Activated T-helper 2 cell treated with anti-CD3 and anti-CD28 coated beads, Interferon-gamma antibody, Interleukin-2, Interleukin-4, amounts not matched to agents 10 μg/mL and 5 μg/mL and 100 μg/mL, durations not matched to agents 14 hours and 24 hours and 36 hours (primary cell): ENCODE data around the gene CHSY3. TPM values are rescaled to one million over a fixed set of nuclear protein-coding genes. Genes with fewer than 3 reads are reported as not detected.

Source experiments
- DNase-seq: peaks from one replicate; pipeline ENCODE4 v3.0.0; 2021; ENCODE audit warnings: low spot score
- H3K27ac Mint-ChIP-seq: one replicate; pipeline ENCODE4 v1.8.0; 2021; ENCODE audit warnings: mixed read lengths
- H3K27me3 Mint-ChIP-seq: one replicate; pipeline ENCODE4 v1.8.0; 2021; ENCODE audit warnings: low read depth, mixed read lengths
- H3K36me3 Mint-ChIP-seq: one replicate; pipeline ENCODE4 v1.8.0; 2021; ENCODE audit warnings: low read depth, mixed read lengths
- H3K4me1 Mint-ChIP-seq: one replicate; pipeline ENCODE4 v1.8.0; 2021; ENCODE audit warnings: low read depth, mixed read lengths
- H3K4me3 Mint-ChIP-seq: one replicate; pipeline ENCODE4 v1.8.0; 2021; ENCODE audit warnings: low read depth, mild to moderate bottlenecking, moderate library complexity, mixed read lengths
- H3K9me3 Mint-ChIP-seq: one replicate; pipeline ENCODE4 v1.8.0; 2021; ENCODE audit warnings: mixed read lengths
- intact Hi-C: fragments of 100-400 bp; cut with micrococcal nuclease; formaldehyde crosslinking; loops from one replicate; pipeline ENCODE4 v1.15.1; 2023
- total RNA-seq: library from RNA; stranded (reverse); gene quantifications from 2 replicates; pipeline ENCODE4 v1.2.3, GENCODE V29; 2022

The CHSY3 gene
- total RNA-seq, 1 donor from 2014 or later = not detected

DNA sequence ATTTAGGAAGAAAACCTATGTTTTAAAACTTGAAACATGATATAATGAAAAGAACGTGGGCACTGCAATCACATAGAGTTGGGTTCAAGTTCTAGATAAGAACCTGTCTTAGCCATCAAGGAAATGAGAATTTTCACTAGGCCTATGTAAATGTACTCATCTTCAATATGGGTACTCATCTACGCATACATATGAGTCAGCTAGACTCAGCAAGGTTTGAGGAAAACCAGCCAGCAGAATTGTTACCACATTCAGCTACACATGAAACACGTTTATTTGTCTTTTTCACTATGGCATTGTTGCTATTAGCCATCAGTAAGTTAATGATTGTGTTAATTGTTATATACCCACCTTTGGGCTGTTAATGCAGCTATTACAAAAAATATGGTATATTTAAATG lies 146.3 kb downstream of the CHSY3 start:
- intact Hi-C loops = no loop called here
- no peak overlapping the region for H3K4me3 Mint-ChIP-seq
- no peaks in the 10 kb centered on the region for H3K4me1 Mint-ChIP-seq

DNA sequence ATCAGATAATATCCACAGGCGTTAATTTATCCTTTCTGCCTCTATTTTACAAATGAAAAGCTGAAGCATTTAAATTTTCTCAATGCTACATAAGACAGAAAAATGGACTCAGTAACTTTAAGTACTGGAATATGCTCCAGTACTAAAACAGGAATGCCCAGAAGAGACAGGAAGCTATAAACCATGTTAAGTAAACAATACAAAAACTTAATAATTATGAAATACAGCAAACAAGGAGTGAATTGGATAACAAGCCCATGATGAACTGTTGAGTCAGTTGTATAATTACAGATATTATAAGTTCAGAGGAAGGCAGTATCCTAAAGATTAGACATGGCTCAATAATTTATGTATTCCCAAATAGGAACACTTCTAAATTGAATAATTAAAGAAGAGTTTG lies 148.5 kb downstream of the CHSY3 start:
- Mint-ChIP-seq H3K4me1 (no peaks in the 10 kb centered on the region), H3K36me3 (no peaks in the 10 kb centered on the region), H3K9me3 (no peaks in the 10 kb centered on the region), H3K4me3 (no peak overlapping the region), H3K27ac (no peak overlapping the region), H3K27me3 (no peaks in the 10 kb centered on the region)
- DNase-seq = no peak
- intact Hi-C loops = no loop called here

More for the DNA sequence above, 146.3 kb downstream of the CHSY3 start:
- Mint-ChIP-seq H3K9me3 (no peaks in the 10 kb centered on the region), H3K27me3 (no peaks in the 10 kb centered on the region), H3K27ac (no peak overlapping the region), H3K36me3 (no peaks in the 10 kb centered on the region)
- no peak for DNase-seq

GRCh38 chr5:130055572-130055971 lies 151.3 kb downstream of the CHSY3 start:
- Mint-ChIP-seq H3K36me3 (no peaks in the 10 kb centered on the region), H3K4me3 (no peak overlapping the region), H3K27me3 (no peaks in the 10 kb centered on the region), H3K9me3 (no peaks in the 10 kb centered on the region), H3K27ac (no peak overlapping the region), H3K4me1 (no peaks in the 10 kb centered on the region)
- intact Hi-C loops = no loop called here
- no peak for DNase-seq

DNA sequence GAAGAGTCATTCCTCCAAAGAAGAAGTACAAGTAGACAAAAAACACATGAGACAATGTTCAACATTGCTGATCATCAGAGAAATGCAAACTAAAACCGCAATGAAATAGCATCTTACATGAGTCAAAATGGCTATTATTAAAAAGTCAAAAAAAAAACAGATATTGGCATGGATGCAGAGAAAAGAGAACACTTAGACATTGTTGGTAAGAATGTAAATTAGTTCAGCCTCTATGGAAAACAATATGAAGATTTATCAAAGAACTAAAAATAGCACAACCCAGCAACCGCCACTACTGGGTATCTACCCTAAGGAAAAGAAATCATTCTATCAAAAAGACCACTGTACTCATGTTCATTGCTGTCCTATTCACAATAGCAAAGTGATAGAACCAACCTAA lies 157.5 kb downstream of the CHSY3 start:
- Mint-ChIP-seq H3K27me3 (no peaks in the 10 kb centered on the region), H3K36me3 (no peaks in the 10 kb centered on the region), H3K4me1 (no peaks in the 10 kb centered on the region), H3K27ac (no peak overlapping the region), H3K4me3 (no peak overlapping the region), H3K9me3 (no peaks in the 10 kb centered on the region)
- intact Hi-C loops = no loop called here
- no peak for DNase-seq

DNA sequence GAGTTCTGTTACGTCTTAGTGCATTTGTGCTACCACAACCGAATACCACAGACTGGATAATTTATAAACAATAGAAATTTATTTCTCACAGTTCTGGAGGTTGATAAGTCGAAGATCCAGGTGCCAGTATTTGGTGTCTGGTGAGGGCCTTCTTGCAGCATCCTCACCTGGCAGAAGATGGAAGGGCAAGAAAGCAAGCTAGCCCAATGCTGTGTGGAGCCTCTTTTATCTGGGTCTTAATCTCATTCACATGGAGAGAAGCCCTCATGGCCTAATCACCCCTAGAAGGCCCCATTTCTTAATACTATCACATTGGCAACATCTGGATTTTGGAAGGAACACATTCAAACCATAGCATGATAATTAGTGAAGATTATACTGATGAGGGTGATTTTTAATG lies 159.3 kb downstream of the CHSY3 start:
- H3K27ac Mint-ChIP-seq = no peak overlapping the region

GRCh38 chr5:130064484-130064883 lies 160.2 kb downstream of the CHSY3 start:
- no peak overlapping the region for H3K4me3 Mint-ChIP-seq
- H3K4me1 Mint-ChIP-seq = no peaks in the 10 kb centered on the region
- no peak for DNase-seq
- H3K27ac Mint-ChIP-seq = no peak overlapping the region
- no peaks in the 10 kb centered on the region for H3K36me3 Mint-ChIP-seq
- no peaks in the 10 kb centered on the region for H3K9me3 Mint-ChIP-seq
- intact Hi-C loops = no loop called here
- H3K27me3 Mint-ChIP-seq = no peaks in the 10 kb centered on the region

More for the DNA sequence above, 159.3 kb downstream of the CHSY3 start:
- H3K27me3 Mint-ChIP-seq = no peaks in the 10 kb centered on the region
- no peaks in the 10 kb centered on the region for H3K4me1 Mint-ChIP-seq
- no peak for DNase-seq
- intact Hi-C loops = no loop called here
- H3K9me3 Mint-ChIP-seq = no peaks in the 10 kb centered on the region
- no peaks in the 10 kb centered on the region for H3K36me3 Mint-ChIP-seq
- no peak overlapping the region for H3K4me3 Mint-ChIP-seq

- no peaks in the 10 kb centered on the region for H3K27me3 Mint-ChIP-seq
- H3K4me1 Mint-ChIP-seq = no peaks in the 10 kb centered on the region
- intact Hi-C loops = no loop called here
- H3K9me3 Mint-ChIP-seq = no peaks in the 10 kb centered on the region
- DNase-seq = no peak
- no peaks in the 10 kb centered on the region for H3K36me3 Mint-ChIP-seq
- H3K4me3 Mint-ChIP-seq = no peak overlapping the region
- H3K27ac Mint-ChIP-seq = no peak overlapping the region
Measured at GRCh38 chr5:130065617-130066016, 161.4 kb downstream of the CHSY3 start.

- H3K4me3 Mint-ChIP-seq = no peak overlapping the region
- no peak overlapping the region for H3K27ac Mint-ChIP-seq
- no peaks in the 10 kb centered on the region for H3K9me3 Mint-ChIP-seq
- intact Hi-C loops = no loop called here
- DNase-seq = no peak
- no peaks in the 10 kb centered on the region for H3K27me3 Mint-ChIP-seq
- H3K4me1 Mint-ChIP-seq = no peaks in the 10 kb centered on the region
- no peaks in the 10 kb centered on the region for H3K36me3 Mint-ChIP-seq
Measured at GRCh38 chr5:130066644-130067043, 162.4 kb downstream of the CHSY3 start.

DNA sequence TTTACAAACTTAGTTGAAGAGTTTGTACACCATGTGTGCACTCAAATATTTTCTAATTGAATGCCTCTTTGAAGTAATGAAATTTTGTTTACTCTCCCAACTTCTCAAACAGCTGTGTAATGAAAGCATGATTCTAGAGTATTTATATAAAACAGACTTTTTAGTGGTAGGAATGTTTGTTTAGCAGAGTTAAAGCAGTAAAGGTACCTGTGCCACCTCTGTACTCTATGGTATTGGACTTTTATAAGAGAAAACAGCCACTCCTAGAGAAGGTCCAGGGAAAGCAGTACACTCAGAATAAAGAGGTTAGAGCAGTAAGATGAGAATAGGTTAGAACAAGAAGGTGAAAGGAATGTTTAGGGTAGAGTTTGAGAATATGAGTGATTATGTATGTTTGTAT lies 163.1 kb downstream of the CHSY3 start:
- DNase-seq = no peak
- H3K9me3 Mint-ChIP-seq = no peaks in the 10 kb centered on the region
- H3K4me1 Mint-ChIP-seq = no peaks in the 10 kb centered on the region
- no peaks in the 10 kb centered on the region for H3K36me3 Mint-ChIP-seq
- H3K27me3 Mint-ChIP-seq = no peaks in the 10 kb centered on the region
- intact Hi-C loops = no loop called here
- H3K27ac Mint-ChIP-seq = no peak overlapping the region
- H3K4me3 Mint-ChIP-seq = no peak overlapping the region

DNA sequence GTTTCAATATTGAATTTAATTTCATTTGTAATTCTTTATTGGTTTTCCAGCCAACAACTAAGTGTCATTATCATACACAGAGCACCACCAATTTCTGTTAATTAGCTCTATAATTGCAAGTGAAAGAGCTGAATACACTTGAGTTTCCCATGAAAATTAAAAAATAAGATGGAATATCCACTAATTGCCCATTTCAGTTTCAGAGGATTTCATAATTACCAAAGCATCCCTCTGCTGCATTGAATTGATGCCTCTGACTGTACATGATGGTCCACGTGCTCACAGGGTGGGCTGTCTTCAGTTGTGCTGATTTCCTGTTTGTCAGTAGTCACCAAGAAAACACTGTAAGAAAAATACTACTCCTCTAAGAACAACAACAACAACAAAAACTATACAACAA lies 163.8 kb downstream of the CHSY3 start:
- intact Hi-C loops = no loop called here
- Mint-ChIP-seq H3K4me1 (no peaks in the 10 kb centered on the region), H3K27me3 (no peaks in the 10 kb centered on the region), H3K27ac (no peak overlapping the region), H3K9me3 (no peaks in the 10 kb centered on the region), H3K4me3 (no peak overlapping the region), H3K36me3 (no peaks in the 10 kb centered on the region)
- DNase-seq = no peak

DNA sequence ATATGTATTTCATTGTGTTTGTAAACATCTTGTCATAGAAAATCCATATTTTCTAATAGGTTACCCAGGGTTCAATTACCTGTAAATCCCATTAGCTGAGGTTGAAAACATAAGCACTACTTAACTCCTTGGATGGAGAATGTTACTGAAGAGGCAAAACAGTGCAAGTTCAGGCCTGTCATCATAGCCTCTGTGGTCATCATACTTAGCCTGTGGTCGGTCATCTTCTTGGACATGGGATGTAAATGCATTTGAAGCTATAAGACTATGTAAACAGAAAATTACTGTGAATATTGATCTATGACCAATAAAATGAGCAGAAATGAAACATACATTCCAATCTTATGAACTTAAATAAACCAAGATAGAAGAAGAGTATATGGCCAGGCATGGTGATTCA lies 164.7 kb downstream of the CHSY3 start:
- no peak overlapping the region for H3K4me3 Mint-ChIP-seq
- H3K4me1 Mint-ChIP-seq = no peaks in the 10 kb centered on the region
- no peak for DNase-seq
- intact Hi-C loops = no loop called here
- no peak overlapping the region for H3K27ac Mint-ChIP-seq
- no peaks in the 10 kb centered on the region for H3K36me3 Mint-ChIP-seq
- H3K27me3 Mint-ChIP-seq = no peaks in the 10 kb centered on the region
- no peaks in the 10 kb centered on the region for H3K9me3 Mint-ChIP-seq

DNA sequence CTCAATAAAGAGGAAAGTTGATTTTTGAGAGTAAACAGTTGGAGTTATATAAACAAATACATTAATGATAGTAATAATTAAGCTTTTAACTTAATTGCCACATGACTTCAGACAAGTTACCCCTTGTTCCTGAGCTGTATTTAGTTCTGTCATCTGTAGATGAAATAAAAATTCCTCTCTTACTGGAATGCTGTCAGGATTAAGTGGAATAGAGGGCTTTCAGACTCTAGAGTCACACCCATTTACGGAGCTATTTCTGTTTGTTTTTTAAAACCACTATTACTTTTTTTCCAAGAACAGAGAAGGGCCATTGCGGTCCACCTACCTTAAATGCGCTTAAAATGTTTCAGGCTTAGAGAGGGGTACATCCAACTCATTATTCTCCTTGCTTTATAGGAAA lies 170.6 kb downstream of the CHSY3 start:
- Mint-ChIP-seq H3K4me3 (no peak overlapping the region), H3K4me1 (no peaks in the 10 kb centered on the region), H3K9me3 (no peaks in the 10 kb centered on the region), H3K27ac (no peak overlapping the region), H3K27me3 (no peaks in the 10 kb centered on the region), H3K36me3 (no peaks in the 10 kb centered on the region)
- no peak for DNase-seq
- intact Hi-C loops = no loop called here

- H3K27ac Mint-ChIP-seq = no peak overlapping the region
- intact Hi-C loops = no loop called here
- H3K36me3 Mint-ChIP-seq = no peaks in the 10 kb centered on the region
- no peaks in the 10 kb centered on the region for H3K9me3 Mint-ChIP-seq
- H3K4me3 Mint-ChIP-seq = no peak overlapping the region
- H3K4me1 Mint-ChIP-seq = no peaks in the 10 kb centered on the region
- no peaks in the 10 kb centered on the region for H3K27me3 Mint-ChIP-seq
- DNase-seq = no peak
Measured at GRCh38 chr5:130077007-130077406, 172.7 kb downstream of the CHSY3 start.

GRCh38 chr5:130078661-130079060 lies 174.4 kb downstream of the CHSY3 start:
- H3K4me3 Mint-ChIP-seq = no peak overlapping the region
- H3K36me3 Mint-ChIP-seq = no peaks in the 10 kb centered on the region
- intact Hi-C loops = no loop called here
- H3K4me1 Mint-ChIP-seq = no peaks in the 10 kb centered on the region
- H3K9me3 Mint-ChIP-seq = no peaks in the 10 kb centered on the region
- no peak for DNase-seq
- no peak overlapping the region for H3K27ac Mint-ChIP-seq
- no peaks in the 10 kb centered on the region for H3K27me3 Mint-ChIP-seq
